GM19099 (cell line): ENCODE results near the gene C3orf70.

ENCODE experiments used
- POLR2A ChIP-seq: IDR thresholded peaks from 3 replicates; pipeline ENCODE4 v1.6.1; 2011; ENCODE audit warnings: low read depth; ENCODE audit not compliant: insufficient read length; ENCODE audit errors: extremely low read depth

C3orf70 gene

GRCh38 chr3:185152410-185153170 lies at the start of gene C3orf70:
Gene C3orf70, minus strand, starts transcription at chr3:185153060. Its CDS starts 237 bp downstream, at chr3:185152823.
- no peak for TF ChIP-seq POLR2A

- no peak for TF ChIP-seq POLR2A
Observed at GRCh38 chr3:185200639-185201038, 47.8 kb upstream of the C3orf70 start.

DNA sequence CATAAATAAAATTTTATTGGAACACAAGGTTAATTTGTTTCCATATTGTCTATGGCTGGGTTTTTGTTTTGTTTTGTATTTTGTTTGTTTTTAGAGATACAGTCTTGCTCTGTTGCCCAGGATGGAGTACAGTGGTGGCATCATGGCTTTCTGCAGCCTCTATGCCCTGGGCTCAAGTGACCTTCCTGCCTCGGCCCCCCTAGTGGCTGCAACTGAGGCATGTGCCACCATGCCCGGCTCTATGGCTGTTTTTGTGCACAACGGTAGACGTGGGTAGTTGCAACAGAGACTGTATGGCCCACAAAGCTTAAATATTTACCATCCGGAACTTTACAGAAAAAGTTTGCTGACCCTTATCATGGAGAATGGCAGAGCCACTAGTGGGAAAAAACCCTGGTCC lies 46.8 kb upstream of the C3orf70 start:
- no peak for TF ChIP-seq POLR2A

DNA sequence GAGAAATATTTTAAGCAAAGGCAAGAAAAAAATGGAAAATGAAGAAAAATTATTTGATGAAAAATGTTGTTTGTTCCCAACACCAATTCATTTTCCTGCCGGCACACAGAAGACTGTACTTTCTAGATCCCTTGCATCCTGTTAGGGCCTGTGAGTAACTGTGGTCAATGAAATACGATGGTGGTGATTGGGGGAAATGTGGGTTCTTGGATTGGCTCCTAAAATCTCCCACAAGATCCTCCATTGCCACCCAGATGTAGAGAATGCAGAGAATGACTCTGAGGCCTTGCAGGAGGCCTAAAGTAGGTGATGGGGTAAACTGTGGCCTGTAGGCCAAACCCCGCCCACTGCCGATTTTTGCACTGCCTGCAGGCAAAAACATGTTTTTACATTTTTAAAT lies 46.3 kb upstream of the C3orf70 start:
- TF ChIP-seq POLR2A = no peak

DNA sequence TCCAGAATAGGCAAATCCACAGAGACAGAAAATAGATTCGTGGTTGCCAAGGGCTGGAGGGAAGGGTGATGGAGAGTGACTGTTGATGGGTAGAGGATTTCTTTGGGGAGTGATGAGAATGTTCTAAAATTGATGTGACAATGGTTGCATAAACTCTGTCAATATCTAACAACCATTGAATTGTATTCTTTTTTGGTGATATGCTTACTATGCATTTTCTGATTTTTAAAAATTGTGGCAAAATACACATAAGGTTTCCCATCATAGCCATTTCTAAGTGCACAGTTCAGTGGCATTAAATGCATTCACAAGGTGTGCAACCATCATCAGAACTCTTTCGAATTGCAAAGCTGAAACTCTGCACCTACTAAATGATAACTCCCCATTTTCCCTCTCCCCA lies 44.2 kb upstream of the C3orf70 start:
- TF ChIP-seq POLR2A = no peak

GRCh38 chr3:185195652-185196051 lies 42.8 kb upstream of the C3orf70 start:
- TF ChIP-seq POLR2A = no peak

GRCh38 chr3:185188816-185189215 lies 36.0 kb upstream of the C3orf70 start:
- TF ChIP-seq POLR2A = no peak

GRCh38 chr3:185187391-185187790 lies 34.5 kb upstream of the C3orf70 start:
- TF ChIP-seq POLR2A = no peak

GRCh38 chr3:185176750-185177359 lies 24.0 kb upstream of the C3orf70 start:
- no peak for TF ChIP-seq POLR2A

DNA sequence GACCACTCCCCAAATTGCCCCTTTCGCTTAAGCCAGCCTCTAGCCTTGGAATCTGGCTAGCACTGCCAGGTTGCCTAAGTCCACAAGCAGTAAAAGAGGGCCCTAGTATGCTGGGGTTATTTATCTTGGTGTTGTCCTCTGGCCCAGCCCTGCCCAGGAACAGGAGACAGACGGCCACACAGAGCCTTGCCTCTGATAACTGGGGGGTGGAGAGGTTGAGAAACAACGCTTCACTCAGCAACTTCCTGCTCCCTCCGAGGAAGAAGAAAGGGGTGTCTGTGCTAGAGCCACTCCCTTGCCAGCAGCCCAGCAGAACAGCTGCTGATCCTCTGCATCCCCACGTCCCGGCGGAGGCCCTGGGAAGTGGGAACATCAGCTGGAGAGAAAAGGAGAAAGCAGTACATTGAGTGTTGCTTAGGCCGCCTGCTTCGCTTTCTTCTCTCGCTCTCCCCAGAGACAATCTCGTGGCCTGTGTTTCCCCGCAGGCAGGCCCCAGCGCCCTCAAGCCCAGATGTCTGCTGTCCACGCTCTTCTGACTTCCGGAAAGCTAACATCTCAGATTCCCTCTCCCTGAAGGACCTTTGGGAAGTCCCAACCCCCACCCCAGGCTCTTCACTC lies 22.6 kb upstream of the C3orf70 start:
- TF ChIP-seq POLR2A = peak; percentile 28

- TF ChIP-seq POLR2A = no peak
Observed at GRCh38 chr3:185172086-185173049, 19.5 kb upstream of the C3orf70 start.

DNA sequence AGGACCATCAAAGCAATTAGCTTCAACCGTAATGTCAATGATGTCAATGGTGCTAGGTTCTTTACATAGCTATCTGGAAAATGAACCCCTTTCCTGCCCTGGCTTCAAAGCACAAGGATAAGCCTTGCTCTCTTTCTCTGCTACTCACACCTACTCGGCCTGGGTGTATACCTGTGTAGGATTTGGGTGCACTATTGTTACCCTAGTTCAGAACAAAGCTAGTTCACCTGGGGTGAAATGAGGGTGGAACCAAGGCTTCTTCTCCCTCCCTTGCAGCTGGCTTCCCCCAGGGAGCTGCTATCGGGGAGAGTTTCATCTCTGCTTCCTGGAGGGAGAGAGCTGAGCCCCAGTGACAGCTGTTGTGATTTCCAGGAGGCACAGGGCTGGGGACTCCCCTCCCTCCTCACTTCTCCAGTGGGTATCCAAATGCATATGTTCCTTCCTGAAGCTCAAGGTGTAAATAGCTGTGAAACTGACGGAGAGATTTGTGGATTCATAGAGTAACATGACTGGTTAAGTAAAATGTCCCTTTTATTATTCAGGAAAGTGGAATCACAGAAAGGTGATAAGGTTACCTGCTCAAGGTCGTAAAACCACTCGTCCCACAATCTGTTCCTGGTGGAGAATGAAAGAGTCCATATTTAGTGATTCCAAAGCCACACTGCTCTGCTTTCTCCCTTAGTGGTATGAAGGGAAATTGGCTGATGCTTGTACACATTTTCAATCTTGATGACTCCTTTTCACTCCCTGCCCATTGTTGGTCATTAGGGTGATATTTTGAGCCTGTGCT lies 11.8 kb upstream of the C3orf70 start:
- TF ChIP-seq POLR2A = no peak

- TF ChIP-seq POLR2A = no peak
Observed at GRCh38 chr3:185162634-185163033, 9.8 kb upstream of the C3orf70 start.

- TF ChIP-seq POLR2A = no peak
Observed at GRCh38 chr3:185161761-185162160, 8.9 kb upstream of the C3orf70 start.
